Stimulated activated CD4-positive, alpha-beta T cell treated with anti-CD3 and anti-CD28 coated beads, Interleukin-2, amount 100 ng/mL, for 4 hours (primary cell): ENCODE data around the gene PYROXD2.

Source experiments
- DNase-seq: peaks from one replicate; pipeline ENCODE4 v3.0.0-alpha.2; 2020; ENCODE audit warnings: low read depth

The PYROXD2 gene

GRCh38 chr10:98414578-98414931 lies 427 bp downstream of the PYROXD2 start:
- DNase-seq: no peak

- DNase-seq: no peak
Observed at GRCh38 chr10:98411768-98412167, 3.2 kb downstream of the PYROXD2 start.

GRCh38 chr10:98411166-98411565 lies 3.8 kb downstream of the PYROXD2 start:
- DNase-seq: no peak

GRCh38 chr10:98410759-98411158 lies 4.2 kb downstream of the PYROXD2 start:
- no peak for DNase-seq

- no peak for DNase-seq
Observed at GRCh38 chr10:98410135-98410743, 4.7 kb downstream of the PYROXD2 start.

- DNase-seq: no peak
Observed at GRCh38 chr10:98408799-98409198, 6.2 kb downstream of the PYROXD2 start.

GRCh38 chr10:98407744-98408241 lies 7.2 kb downstream of the PYROXD2 start:
- no peak for DNase-seq

GRCh38 chr10:98407017-98407743 lies 7.8 kb downstream of the PYROXD2 start:
- DNase-seq: no peak

- no peak for DNase-seq
Observed at GRCh38 chr10:98405422-98405821, 9.6 kb downstream of the PYROXD2 start.

GRCh38 chr10:98404571-98405359 lies 10.2 kb downstream of the PYROXD2 start:
- no peak for DNase-seq

GRCh38 chr10:98403812-98404504 lies 11.0 kb downstream of the PYROXD2 start:
- no peak for DNase-seq

- DNase-seq: no peak
Observed at GRCh38 chr10:98402931-98403718, 11.9 kb downstream of the PYROXD2 start.

GRCh38 chr10:98402478-98402877 lies 12.5 kb downstream of the PYROXD2 start:
- no peak for DNase-seq

GRCh38 chr10:98400482-98400881 lies 14.5 kb downstream of the PYROXD2 start:
- no peak for DNase-seq

- DNase-seq: no peak
Observed at GRCh38 chr10:98399784-98400183, 15.2 kb downstream of the PYROXD2 start.

- DNase-seq: no peak
Observed at GRCh38 chr10:98397089-98397600, 17.8 kb downstream of the PYROXD2 start.

- DNase-seq: no peak
Observed at GRCh38 chr10:98396096-98397063, 18.6 kb downstream of the PYROXD2 start.

- no peak for DNase-seq
Observed at GRCh38 chr10:98394851-98395440, 20.0 kb downstream of the PYROXD2 start.

GRCh38 chr10:98391578-98391991 lies 23.4 kb downstream of the PYROXD2 start:
- DNase-seq: no peak

GRCh38 chr10:98391065-98391464 lies 23.9 kb downstream of the PYROXD2 start:
- DNase-seq: no peak
